Upper lobe of right lung (tissue), 1 donor: ENCODE data around the gene ADARB1. TPM values are rescaled to one million over a fixed set of nuclear protein-coding genes. Genes with fewer than 3 reads are reported as not detected.

Experiments
- ATAC-seq: fragments of 200-7000 bp; cut with Tn5 transposase; one replicate; pipeline ENCODE4 v1.9.1; 2020; ENCODE audit warnings: mild to moderate bottlenecking, moderate library complexity
- DNase-seq: peaks from one replicate; pipeline ENCODE4 v3.0.0-alpha.2; 2020
- H3K27ac ChIP-seq: fragments of 200-600 bp; one replicate; pipeline ENCODE4 v1.8.0; 2022
- H3K27me3 ChIP-seq: fragments of 200-600 bp; one replicate; pipeline ENCODE4 v1.8.0; 2022; ENCODE audit warnings: mild to moderate bottlenecking
- H3K36me3 ChIP-seq: fragments of 200-600 bp; one replicate; pipeline ENCODE4 v1.8.0; 2022
- H3K4me1 ChIP-seq: fragments of 200-600 bp; one replicate; pipeline ENCODE4 v1.8.0; 2022
- H3K4me3 ChIP-seq: fragments of 200-600 bp; one replicate; pipeline ENCODE4 v1.8.0; 2022; ENCODE audit warnings: mild to moderate bottlenecking
- H3K9me3 ChIP-seq: fragments of 200-600 bp; one replicate; pipeline ENCODE4 v1.8.0; 2022
- intact Hi-C: fragments of 100-400 bp; cut with DNase I; formaldehyde crosslinking; loops from one replicate; pipeline ENCODE4 v1.11.0; 2022
- total RNA-seq: library from RNA; stranded (reverse); fragmentation: NEBNext Ultra II Directional; extraction: Animal tissue kit (Norgen Biotek cat#: 25700); gene quantifications from one replicate; pipeline ENCODE4 v1.2.1, GENCODE V29; 2021
- TF ChIP-seq, protein P1 (sequence below): fragments of 200-600 bp; IDR thresholded peaks from one replicate; pipeline ENCODE4 v1.8.0; 2022; ENCODE audit warnings: antibody characterized with exemption
- donor health status: DM: no; HTN: yes; CAD: no; lungs with severe emphysema.

Gene ADARB1
- total RNA-seq, 1 donor from 2014 or later, result 73.6 TPM

DNA sequence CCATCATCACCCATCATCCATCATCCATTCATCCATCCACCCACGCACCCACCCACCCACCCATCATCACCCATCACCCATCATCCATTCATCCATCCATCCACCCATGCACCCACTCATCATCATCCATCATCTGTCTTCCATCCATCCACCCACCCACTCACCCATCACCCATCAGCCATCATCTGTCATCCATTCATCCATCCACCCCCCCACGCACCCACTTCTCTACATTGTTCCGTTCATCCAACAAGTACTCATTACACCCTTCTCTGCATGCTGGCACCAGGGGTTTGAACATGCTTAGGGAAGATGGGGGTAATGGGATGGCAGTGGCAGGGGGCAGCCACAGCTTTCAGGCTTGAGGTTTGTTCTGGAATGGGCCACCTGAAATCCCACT, 82.1 kb downstream of the ADARB1 start:
- H3K9me3 ChIP-seq, result no peaks in the 10 kb centered on the region
- no peak overlapping the region for H3K4me3 ChIP-seq
- intact Hi-C loops, result no loop called here
- peaks cover 15% of the 10 kb centered on the region for H3K36me3 ChIP-seq
- no peak for DNase-seq
- TF ChIP-seq, protein P1, sequence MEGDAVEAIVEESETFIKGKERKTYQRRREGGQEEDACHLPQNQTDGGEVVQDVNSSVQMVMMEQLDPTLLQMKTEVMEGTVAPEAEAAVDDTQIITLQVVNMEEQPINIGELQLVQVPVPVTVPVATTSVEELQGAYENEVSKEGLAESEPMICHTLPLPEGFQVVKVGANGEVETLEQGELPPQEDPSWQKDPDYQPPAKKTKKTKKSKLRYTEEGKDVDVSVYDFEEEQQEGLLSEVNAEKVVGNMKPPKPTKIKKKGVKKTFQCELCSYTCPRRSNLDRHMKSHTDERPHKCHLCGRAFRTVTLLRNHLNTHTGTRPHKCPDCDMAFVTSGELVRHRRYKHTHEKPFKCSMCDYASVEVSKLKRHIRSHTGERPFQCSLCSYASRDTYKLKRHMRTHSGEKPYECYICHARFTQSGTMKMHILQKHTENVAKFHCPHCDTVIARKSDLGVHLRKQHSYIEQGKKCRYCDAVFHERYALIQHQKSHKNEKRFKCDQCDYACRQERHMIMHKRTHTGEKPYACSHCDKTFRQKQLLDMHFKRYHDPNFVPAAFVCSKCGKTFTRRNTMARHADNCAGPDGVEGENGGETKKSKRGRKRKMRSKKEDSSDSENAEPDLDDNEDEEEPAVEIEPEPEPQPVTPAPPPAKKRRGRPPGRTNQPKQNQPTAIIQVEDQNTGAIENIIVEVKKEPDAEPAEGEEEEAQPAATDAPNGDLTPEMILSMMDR, result no peak
- no peaks in the 10 kb centered on the region for H3K4me1 ChIP-seq
- H3K27me3 ChIP-seq, result no peaks in the 10 kb centered on the region
- ATAC-seq, result no peak
- no peak overlapping the region for H3K27ac ChIP-seq

DNA sequence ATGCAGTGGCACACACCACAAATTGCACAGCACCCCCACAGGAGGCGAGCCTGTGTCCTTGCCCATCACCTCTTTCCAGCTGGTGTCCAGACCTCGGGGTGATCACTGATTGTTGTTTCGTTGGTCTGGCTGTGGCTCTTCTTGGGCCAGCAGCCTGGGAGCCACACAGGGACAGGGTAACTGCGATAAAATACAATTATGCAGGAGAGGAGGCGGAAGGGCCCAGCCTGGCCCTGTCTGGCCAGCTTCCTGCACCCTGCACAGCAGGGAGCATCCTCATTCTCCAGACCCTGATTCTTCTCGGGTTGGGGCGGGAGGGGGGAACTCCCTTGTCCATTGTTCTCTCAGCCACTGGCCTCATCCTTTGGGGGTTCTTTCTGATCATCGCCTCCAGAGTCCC, 83.6 kb downstream of the ADARB1 start:
- Histone ChIP-seq H3K27me3 (no peaks in the 10 kb centered on the region), H3K9me3 (no peaks in the 10 kb centered on the region), H3K4me3 (no peak overlapping the region), H3K4me1 (no peaks in the 10 kb centered on the region), H3K36me3 (peaks cover 15% of the 10 kb centered on the region), H3K27ac (no peak overlapping the region)
- TF ChIP-seq, protein P1, result no peak
- no peak for ATAC-seq
- DNase-seq, result peak; percentile 31
- intact Hi-C loops, result no loop called here

DNA sequence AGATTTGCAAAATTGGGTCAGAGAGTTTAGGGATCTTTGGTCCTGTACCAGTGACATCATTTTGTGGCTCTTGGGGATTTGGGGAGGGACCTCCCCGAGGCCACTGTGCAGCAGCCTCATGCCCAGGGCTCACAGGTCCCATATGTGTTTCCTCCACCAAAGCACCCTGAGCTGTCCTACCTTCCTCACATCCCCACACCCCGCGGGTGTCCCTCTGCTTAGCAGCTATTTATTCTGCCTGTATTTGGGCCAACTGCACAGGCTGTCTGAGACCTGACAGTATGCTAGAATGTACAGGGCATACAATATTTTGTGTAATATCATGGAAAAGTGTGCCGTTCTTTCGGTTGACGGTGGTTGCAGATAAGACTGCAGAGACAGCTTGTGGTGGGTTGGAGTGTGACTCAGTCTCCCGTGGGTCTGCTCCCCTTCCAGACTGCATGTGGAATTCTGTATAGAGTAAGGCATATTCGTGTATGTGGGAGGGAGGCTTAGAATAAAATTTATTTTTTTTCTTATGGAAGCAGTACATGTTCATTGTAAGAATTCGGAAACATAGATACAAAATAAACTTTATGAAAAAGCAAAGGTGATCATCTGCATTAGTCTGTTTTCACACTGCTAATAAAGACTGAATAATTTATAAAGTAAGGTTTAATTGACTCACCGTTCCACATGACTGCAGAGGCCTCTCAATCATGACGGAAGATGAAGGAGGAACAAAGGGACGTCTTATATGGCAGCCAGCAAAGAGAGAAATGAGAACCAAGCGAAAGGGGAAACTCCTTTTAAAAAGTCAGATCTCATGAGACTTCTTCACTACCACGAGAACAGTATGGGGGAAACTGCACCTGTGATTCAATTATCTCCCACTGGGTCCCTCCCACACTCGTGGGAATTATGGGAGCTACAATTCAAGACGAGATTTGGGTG, 84.4 kb downstream of the ADARB1 start:
- H3K36me3 ChIP-seq, result peaks cover 15% of the 10 kb centered on the region
- H3K27me3 ChIP-seq, result no peaks in the 10 kb centered on the region
- peaks cover 2% of the 10 kb centered on the region for H3K4me1 ChIP-seq
- TF ChIP-seq, protein P1, result no peak
- ATAC-seq, result no peak
- intact Hi-C loops, result no loop called here
- no peaks in the 10 kb centered on the region for H3K9me3 ChIP-seq
- H3K27ac ChIP-seq, result no peak overlapping the region
- no peak for DNase-seq
- no peak overlapping the region for H3K4me3 ChIP-seq

DNA sequence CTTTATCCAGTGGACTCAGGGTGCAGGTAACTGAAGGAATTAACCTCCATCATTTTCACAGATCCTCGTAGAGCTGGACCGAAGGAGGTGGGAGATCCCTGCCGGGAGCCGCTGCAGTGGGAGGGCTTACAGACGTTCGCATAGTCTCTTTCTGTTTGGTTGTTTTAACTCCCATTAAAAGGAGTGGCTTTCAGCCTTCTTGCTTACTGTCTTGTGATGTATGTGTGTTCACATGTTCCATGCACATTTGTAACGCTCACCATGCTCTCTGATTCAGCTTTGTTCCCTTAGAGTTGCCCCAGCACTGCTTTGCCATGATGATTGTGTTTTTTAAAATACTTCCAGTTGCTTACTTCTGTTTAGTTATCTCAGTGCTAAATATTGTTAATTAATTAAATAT, 85.8 kb downstream of the ADARB1 start:
- no peak for DNase-seq
- H3K27ac ChIP-seq, result no peak overlapping the region
- TF ChIP-seq, protein P1, result no peak
- H3K4me3 ChIP-seq, result no peak overlapping the region
- ATAC-seq, result no peak
- H3K27me3 ChIP-seq, result no peaks in the 10 kb centered on the region
- H3K9me3 ChIP-seq, result no peaks in the 10 kb centered on the region
- intact Hi-C loops, result no loop called here
- peaks cover 5% of the 10 kb centered on the region for H3K4me1 ChIP-seq
- peaks cover 15% of the 10 kb centered on the region for H3K36me3 ChIP-seq

DNA sequence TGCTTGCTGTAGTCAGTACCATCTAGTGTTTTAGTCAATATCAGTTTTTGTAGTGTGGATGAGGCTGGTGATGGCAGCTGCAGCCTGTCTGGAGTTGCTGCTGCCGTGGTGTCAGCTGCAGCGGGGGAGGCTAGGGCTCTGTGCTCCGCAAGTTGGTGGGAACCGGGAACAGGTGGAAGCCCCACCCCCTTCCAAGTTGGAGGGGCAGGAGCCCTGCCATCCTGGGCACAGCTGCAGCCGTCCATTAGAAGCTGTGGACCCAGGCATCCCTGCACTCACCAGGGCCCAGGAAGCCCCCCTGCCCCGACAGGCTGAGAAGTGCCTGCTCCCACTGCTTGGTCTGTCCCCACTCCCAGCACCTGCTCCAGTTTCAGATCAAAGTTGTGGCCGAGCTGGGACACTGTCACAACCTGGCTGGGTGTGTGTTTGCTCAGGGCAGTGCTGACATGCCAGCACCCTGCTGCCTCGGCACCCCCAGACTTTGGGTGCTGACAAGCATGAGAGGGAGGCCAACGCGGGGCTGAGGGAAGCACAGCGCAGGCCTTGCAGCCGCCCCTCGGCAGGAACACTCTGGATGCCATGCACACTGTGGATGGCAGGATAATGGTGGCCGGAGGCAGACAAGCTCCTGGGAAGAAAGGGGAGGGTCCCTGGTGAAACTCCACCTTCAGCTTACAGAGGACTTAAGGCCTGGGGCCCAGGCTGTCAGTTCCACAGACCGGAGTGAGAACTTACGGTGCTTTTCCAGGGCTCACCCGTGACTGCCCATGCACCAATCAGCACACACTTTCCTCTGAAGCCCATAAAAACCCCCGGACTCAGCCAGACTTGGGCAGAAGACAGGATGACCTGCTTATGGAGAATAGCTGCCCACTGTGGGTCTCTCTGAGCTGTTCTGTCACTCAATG, 86.9 kb downstream of the ADARB1 start:
- TF ChIP-seq, protein P1, result no peak
- no peak overlapping the region for H3K27ac ChIP-seq
- no peaks in the 10 kb centered on the region for H3K27me3 ChIP-seq
- intact Hi-C loops, result no loop called here
- ATAC-seq, result no peak
- peaks cover 15% of the 10 kb centered on the region for H3K36me3 ChIP-seq
- peaks cover 5% of the 10 kb centered on the region for H3K4me1 ChIP-seq
- H3K9me3 ChIP-seq, result no peaks in the 10 kb centered on the region
- H3K4me3 ChIP-seq, result no peak overlapping the region
- DNase-seq, result no peak
